ACC112 (cell line): Measurements from ENCODE around the gene HOXA7.

Experiments used
- H2AFZ ChIP-seq: fragments of 200-600 bp; sonication (generic); one replicate; pipeline ENCODE4 v1.6.0; 2017; ENCODE audit warnings: antibody characterized with exemption, low read length; ENCODE audit not compliant: unreplicated experiment
- H3K27ac ChIP-seq: fragments of 200-600 bp; sonication (generic); 2 replicates; pipeline ENCODE4 v1.5.1; 2014; ENCODE audit warnings: low read depth, mild to moderate bottlenecking, antibody characterized with exemption, low read length, moderate library complexity
- H3K27me3 ChIP-seq: fragments of 200-600 bp; sonication (generic); 2 replicates; pipeline ENCODE4 v1.6.1; 2014; ENCODE audit warnings: mild to moderate bottlenecking, antibody characterized with exemption, low read length, moderate library complexity, mixed read lengths; ENCODE audit not compliant: insufficient read depth
- H3K36me3 ChIP-seq: fragments of 200-600 bp; sonication (generic); 2 replicates; pipeline ENCODE4 v1.6.1; 2016; ENCODE audit warnings: mild to moderate bottlenecking, antibody characterized with exemption, low read length, moderate library complexity, mixed read lengths; ENCODE audit not compliant: insufficient read depth
- H3K4me1 ChIP-seq: fragments of 200-600 bp; sonication (generic); one replicate; pipeline ENCODE4 v1.6.1; 2016; ENCODE audit warnings: low read length, mixed read lengths; ENCODE audit not compliant: insufficient read depth, unreplicated experiment, control insufficient read depth
- H3K4me3 ChIP-seq: fragments of 200-600 bp; sonication (generic); 2 replicates; pipeline ENCODE4 v1.5.1; 2014; ENCODE audit warnings: mild to moderate bottlenecking, low read depth, low read length
- H3K79me2 ChIP-seq: fragments of 200-600 bp; sonication (generic); one replicate; pipeline ENCODE4 v1.6.0; 2016; ENCODE audit warnings: low read length; ENCODE audit not compliant: control insufficient read depth, unreplicated experiment, insufficient read depth

Gene HOXA7

DNA sequence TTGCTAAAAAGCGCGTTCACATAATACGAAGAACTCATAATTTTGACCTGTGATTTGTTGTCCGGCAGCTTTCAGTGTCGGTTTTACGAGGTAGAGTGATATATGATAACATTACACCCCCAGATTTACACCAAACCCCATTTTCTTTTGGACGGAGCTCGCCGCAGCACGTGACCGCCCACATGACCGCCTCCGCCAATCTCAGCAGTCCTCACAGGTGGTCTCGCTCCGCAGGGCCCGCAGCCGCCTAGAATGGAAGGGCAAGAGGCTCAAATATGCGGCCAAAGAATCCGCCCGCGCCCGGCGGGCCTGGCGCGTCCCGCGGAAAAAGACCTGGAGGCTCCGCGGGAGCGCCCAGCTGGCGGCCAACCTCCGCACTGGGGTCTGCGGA, at the start of gene HOXA7:
TSS of gene HOXA7 (minus strand) at position 168 of the 391 bp plus-strand sequence. CDS start at position 38, 130 bp downstream.
- H3K79me2 ChIP-seq, result no peaks in the 10 kb centered on the region
- H3K36me3 ChIP-seq, result no peaks in the 10 kb centered on the region
- peaks cover 97% of the 10 kb centered on the region for H3K27me3 ChIP-seq
- no peak within 1 kb of the TSS for H3K27ac ChIP-seq
- peak within 1 kb of the TSS; percentile 36; the same call in 1 of the 2 replicates for H3K4me3 ChIP-seq
- H3K4me1 ChIP-seq, result no peaks in the 10 kb centered on the region
- H2AFZ ChIP-seq, result no peak within 1 kb of the TSS

DNA sequence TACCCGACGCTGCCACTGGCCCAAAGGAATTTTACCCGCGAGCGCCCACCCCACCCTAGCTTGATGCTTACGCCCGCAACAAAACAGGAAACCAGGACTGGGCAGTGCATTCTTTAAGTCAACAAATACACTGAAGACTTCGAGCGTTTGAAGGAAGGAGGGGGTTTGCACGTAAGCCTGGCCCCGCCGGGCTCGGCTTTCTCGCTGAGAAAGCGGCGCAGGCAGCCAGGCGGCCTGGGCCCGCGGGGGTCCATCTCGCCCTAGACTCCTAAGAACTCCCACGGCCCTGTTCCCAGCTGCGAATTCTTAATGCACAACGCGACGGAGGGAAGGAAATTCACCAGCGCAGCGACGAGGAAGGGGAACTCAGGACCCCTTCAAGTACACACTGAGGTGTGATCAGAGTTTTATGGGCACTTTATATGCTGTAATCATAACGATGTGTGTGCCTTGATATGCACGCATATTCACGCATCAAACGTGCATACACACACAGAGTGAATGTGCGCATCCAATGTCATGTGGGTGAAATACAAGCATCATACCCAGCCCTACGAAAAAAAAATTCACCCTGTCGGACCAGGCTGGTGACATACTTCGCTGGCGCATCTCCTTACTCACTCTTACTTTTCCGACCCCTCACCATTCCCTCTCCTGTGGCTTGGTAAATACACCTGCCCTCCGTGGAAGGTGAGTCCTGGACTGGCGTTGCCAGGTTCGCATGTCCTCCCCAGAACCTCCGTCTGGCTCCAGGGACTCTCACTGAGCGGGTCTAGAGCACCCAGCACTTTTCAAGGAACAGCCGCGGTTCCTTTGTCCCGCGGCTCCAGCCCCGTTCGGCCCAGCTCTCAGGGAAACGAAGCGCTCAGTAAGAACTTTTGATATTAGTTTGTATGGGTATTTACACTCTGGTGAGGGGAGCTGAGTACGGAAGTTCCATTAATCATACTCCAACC, 49.1 kb upstream of the HOXA7 start:
- Histone ChIP-seq H3K79me2 (no peaks in the 10 kb centered on the region), H3K4me1 (peaks cover 13% of the 10 kb centered on the region), H3K4me3 (peak overlapping the region; percentile 65), H3K36me3 (no peaks in the 10 kb centered on the region), H3K27ac (no peak overlapping the region), H3K27me3 (peaks cover 75% of the 10 kb centered on the region), H2AFZ (no peak overlapping the region)

GRCh38 chr7:27204851-27205322, 48.4 kb upstream of the HOXA7 start:
- Histone ChIP-seq H2AFZ (peak overlapping the region; percentile 70), H3K4me3 (peak overlapping the region; percentile 65)

GRCh38 chr7:27203964-27204594, 47.6 kb upstream of the HOXA7 start:
- 0 out of 2 replicates have a peak overlapping the region, but pooled peaks have one; percentile 65 for H3K4me3 ChIP-seq
- H3K4me1 ChIP-seq, result peaks cover 13% of the 10 kb centered on the region
- peaks cover 86% of the 10 kb centered on the region for H3K27me3 ChIP-seq
- H3K36me3 ChIP-seq, result no peaks in the 10 kb centered on the region
- H2AFZ ChIP-seq, result no peak overlapping the region
- no peak overlapping the region for H3K27ac ChIP-seq
- no peaks in the 10 kb centered on the region for H3K79me2 ChIP-seq

More at GRCh38 chr7:27204851-27205322, 48.4 kb upstream of the HOXA7 start:
- no peak overlapping the region for H3K27ac ChIP-seq
- H3K36me3 ChIP-seq, result no peaks in the 10 kb centered on the region
- no peaks in the 10 kb centered on the region for H3K79me2 ChIP-seq
- peaks cover 13% of the 10 kb centered on the region for H3K4me1 ChIP-seq
- H3K27me3 ChIP-seq, result peaks cover 81% of the 10 kb centered on the region

GRCh38 chr7:27203365-27203953, 47.0 kb upstream of the HOXA7 start:
- H3K79me2 ChIP-seq, result no peaks in the 10 kb centered on the region
- H2AFZ ChIP-seq, result no peak overlapping the region
- no peak overlapping the region for H3K4me3 ChIP-seq
- H3K4me1 ChIP-seq, result peaks cover 13% of the 10 kb centered on the region
- peaks cover 92% of the 10 kb centered on the region for H3K27me3 ChIP-seq
- H3K36me3 ChIP-seq, result no peaks in the 10 kb centered on the region
- no peak overlapping the region for H3K27ac ChIP-seq

- Histone ChIP-seq H3K79me2 (no peaks in the 10 kb centered on the region), H3K4me1 (peaks cover 13% of the 10 kb centered on the region), H3K36me3 (no peaks in the 10 kb centered on the region), H2AFZ (no peak overlapping the region), H3K27ac (no peak overlapping the region), H3K4me3 (no peak overlapping the region), H3K27me3 (peaks cover 95% of the 10 kb centered on the region)
Measured at GRCh38 chr7:27202862-27203134, 46.3 kb upstream of the HOXA7 start.

DNA sequence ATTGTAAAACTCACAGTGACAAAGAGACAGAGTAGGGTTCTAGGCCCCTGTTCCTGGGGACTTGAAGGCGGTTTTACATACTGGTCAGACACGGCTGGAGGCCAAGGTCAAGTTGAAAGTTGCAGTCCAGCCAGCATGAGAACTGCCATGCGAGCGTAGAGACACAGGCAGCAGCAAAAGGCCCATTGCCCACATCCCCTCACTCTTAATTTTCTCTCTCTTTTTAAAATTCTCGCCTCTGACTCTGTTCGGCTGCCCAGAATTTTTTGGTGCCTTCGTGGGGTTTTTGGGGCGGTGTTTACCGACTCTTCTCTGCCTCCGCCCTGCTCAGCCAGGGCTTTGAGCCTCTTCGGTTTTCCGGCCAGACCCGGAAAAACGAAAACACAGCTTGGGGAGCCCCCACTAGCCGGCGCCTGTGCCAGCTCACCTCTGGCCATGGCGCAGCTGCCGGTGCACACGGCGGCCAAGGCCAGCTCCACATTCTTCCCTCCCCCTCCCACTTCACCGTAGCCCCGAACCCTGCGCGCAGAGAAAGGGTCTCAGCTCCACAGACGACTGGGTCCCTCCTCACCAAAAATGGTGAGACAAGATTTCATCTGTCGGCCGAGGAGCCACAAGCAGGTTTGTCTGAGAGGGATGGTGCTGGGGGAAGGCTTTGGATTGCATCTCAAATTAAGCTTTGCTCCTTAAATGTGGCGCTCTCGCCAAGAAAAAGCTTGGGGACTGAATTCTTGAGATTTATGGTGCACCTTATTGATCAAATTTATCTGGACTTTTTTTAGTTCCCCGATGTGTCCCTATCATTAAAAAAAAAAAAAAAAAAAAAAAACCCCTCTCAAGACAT, 45.8 kb upstream of the HOXA7 start:
- Histone ChIP-seq H3K36me3 (no peaks in the 10 kb centered on the region), H3K4me1 (peaks cover 13% of the 10 kb centered on the region), H3K27me3 (peaks cover 95% of the 10 kb centered on the region), H3K27ac (no peak overlapping the region), H3K79me2 (no peaks in the 10 kb centered on the region), H3K4me3 (no peak overlapping the region), H2AFZ (no peak overlapping the region)

DNA sequence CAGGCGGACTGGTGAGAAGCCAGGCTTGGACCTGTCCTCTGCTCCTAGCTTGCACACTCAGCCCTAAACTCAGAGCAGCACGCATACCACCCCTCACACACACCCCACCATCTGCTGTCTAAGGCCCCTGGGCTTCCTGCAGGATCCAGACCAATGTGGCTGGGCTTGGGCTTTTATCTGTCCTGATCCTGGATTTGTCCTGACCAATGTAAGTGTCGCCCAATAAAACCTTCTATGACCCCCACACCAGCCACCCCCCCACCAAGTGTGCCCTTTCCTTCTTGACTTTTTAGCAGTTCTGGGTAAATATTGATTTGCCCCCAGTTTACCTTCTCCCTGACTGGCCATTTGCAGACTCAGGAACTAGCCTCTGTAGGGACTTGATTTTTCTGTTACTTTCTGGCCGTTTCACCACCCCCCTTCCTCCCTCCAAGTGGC, 45.1 kb upstream of the HOXA7 start:
- H3K4me3 ChIP-seq, result no peak overlapping the region
- H3K79me2 ChIP-seq, result no peaks in the 10 kb centered on the region
- no peak overlapping the region for H2AFZ ChIP-seq
- H3K27me3 ChIP-seq, result peaks cover 95% of the 10 kb centered on the region
- no peaks in the 10 kb centered on the region for H3K36me3 ChIP-seq
- peaks cover 13% of the 10 kb centered on the region for H3K4me1 ChIP-seq
- H3K27ac ChIP-seq, result no peak overlapping the region

- H3K79me2 ChIP-seq, result no peaks in the 10 kb centered on the region
- H3K4me1 ChIP-seq, result peaks cover 13% of the 10 kb centered on the region
- peak overlapping the region; percentile 75 for H3K4me3 ChIP-seq
- no peaks in the 10 kb centered on the region for H3K36me3 ChIP-seq
- H3K27me3 ChIP-seq, result peaks cover 93% of the 10 kb centered on the region
- no peak overlapping the region for H2AFZ ChIP-seq
- H3K27ac ChIP-seq, result no peak overlapping the region
Measured at GRCh38 chr7:27200761-27201579, 44.5 kb upstream of the HOXA7 start.
